ENCODE results near the gene ADCY7. TPM values are rescaled to one million over a fixed set of nuclear protein-coding genes. Genes with fewer than 3 reads are reported as not detected.

The ADCY7 gene
- total and polyA plus RNA-seq, 2 donors (not counting 1 experiment from before 2014, with no cell fraction given): 9.9 to 34.0 TPM

- Histone ChIP-seq H3K79me2 (ENCODE audit: control insufficient read depth, insufficient read depth, low read length) (no peaks in the 10 kb centered on the region), H3K4me1 (ENCODE audit: control insufficient read depth, extremely low read depth, insufficient read depth, low read length) (no peaks in the 10 kb centered on the region), H2AFZ (ENCODE audit: low read length) (no peak overlapping the region), H3K27ac (ENCODE audit: insufficient read depth, low read length) (no peak overlapping the region), H3K9me3 (ENCODE audit: control insufficient read depth, insufficient read depth, low read depth, low read length) (no peaks in the 10 kb centered on the region), H4K20me1 (ENCODE audit: control insufficient read depth, extremely low read depth, insufficient read depth, low read length) (no peaks in the 10 kb centered on the region), H3K4me2 (ENCODE audit: extremely low read depth, insufficient read depth, low read length) (no peak overlapping the region), H3K4me3 (replicated peaks in 1 of 4; ENCODE audit: control extremely low read depth in 1 of 4, insufficient read depth in 1 of 4, low read depth in 3 of 4, low read length in 4 of 4) (no peak overlapping the region), H3K9ac (ENCODE audit: insufficient read depth, low read length) (no peak overlapping the region), H3K36me3 (ENCODE audit: control insufficient read depth, insufficient read depth, low read length) (peaks cover 2% of the 10 kb centered on the region), H3K27me3 (ENCODE audit: control insufficient read depth, insufficient read depth, low read length) (no peaks in the 10 kb centered on the region)
- no peak for TF ChIP-seq CTCF (conservative IDR thresholded peaks at IDR 0.05 in 1 of 2, IDR thresholded peaks at IDR 0.05 in 1 of 2; ENCODE audit: low read depth in 1 of 2, low read length in 2 of 2)
- no peak for TF ChIP-seq EZH2 (IDR thresholded peaks at IDR 0.05; ENCODE audit: low read length, missing control alignments)
- DNase-seq (ENCODE audit: low read depth in 2 of 2): no peak
Measured at GRCh38 chr16:50290856-50291255, 24.5 kb downstream of the ADCY7 start.

- H3K9ac ChIP-seq (ENCODE audit: insufficient read depth, low read length): no peak overlapping the region
- no peaks in the 10 kb centered on the region for H3K27me3 ChIP-seq (ENCODE audit: control insufficient read depth, insufficient read depth, low read length)
- H3K4me3 ChIP-seq (replicated peaks in 1 of 4; ENCODE audit: control extremely low read depth in 1 of 4, insufficient read depth in 1 of 4, low read depth in 3 of 4, low read length in 4 of 4): no peak overlapping the region
- H3K36me3 ChIP-seq (ENCODE audit: control insufficient read depth, insufficient read depth, low read length): peaks cover 2% of the 10 kb centered on the region
- H3K27ac ChIP-seq (ENCODE audit: insufficient read depth, low read length): no peak overlapping the region
- no peak overlapping the region for H3K4me2 ChIP-seq (ENCODE audit: extremely low read depth, insufficient read depth, low read length)
- H3K79me2 ChIP-seq (ENCODE audit: control insufficient read depth, insufficient read depth, low read length): no peaks in the 10 kb centered on the region
- H4K20me1 ChIP-seq (ENCODE audit: control insufficient read depth, extremely low read depth, insufficient read depth, low read length): no peaks in the 10 kb centered on the region
- DNase-seq (ENCODE audit: low read depth in 2 of 2): no peak
- no peak overlapping the region for H2AFZ ChIP-seq (ENCODE audit: low read length)
- H3K9me3 ChIP-seq (ENCODE audit: control insufficient read depth, insufficient read depth, low read depth, low read length): no peaks in the 10 kb centered on the region
- H3K4me1 ChIP-seq (ENCODE audit: control insufficient read depth, extremely low read depth, insufficient read depth, low read length): no peaks in the 10 kb centered on the region
- TF ChIP-seq EZH2 (IDR thresholded peaks at IDR 0.05; ENCODE audit: low read length, missing control alignments) (no peak), CTCF (conservative IDR thresholded peaks at IDR 0.05 in 1 of 2, IDR thresholded peaks at IDR 0.05 in 1 of 2; ENCODE audit: low read depth in 1 of 2, low read length in 2 of 2) (no peak)
Measured at GRCh38 chr16:50291719-50292565, 25.6 kb downstream of the ADCY7 start.

- no peaks in the 10 kb centered on the region for H3K4me1 ChIP-seq (ENCODE audit: control insufficient read depth, extremely low read depth, insufficient read depth, low read length)
- H3K27me3 ChIP-seq (ENCODE audit: control insufficient read depth, insufficient read depth, low read length): no peaks in the 10 kb centered on the region
- TF ChIP-seq EZH2 (IDR thresholded peaks at IDR 0.05; ENCODE audit: low read length, missing control alignments) (no peak), CTCF (conservative IDR thresholded peaks at IDR 0.05 in 1 of 2, IDR thresholded peaks at IDR 0.05 in 1 of 2; ENCODE audit: low read depth in 1 of 2, low read length in 2 of 2) (no peak)
- no peak overlapping the region for H3K4me2 ChIP-seq (ENCODE audit: extremely low read depth, insufficient read depth, low read length)
- no peaks in the 10 kb centered on the region for H4K20me1 ChIP-seq (ENCODE audit: control insufficient read depth, extremely low read depth, insufficient read depth, low read length)
- H3K9me3 ChIP-seq (ENCODE audit: control insufficient read depth, insufficient read depth, low read depth, low read length): no peaks in the 10 kb centered on the region
- no peaks in the 10 kb centered on the region for H3K79me2 ChIP-seq (ENCODE audit: control insufficient read depth, insufficient read depth, low read length)
- H3K4me3 ChIP-seq (replicated peaks in 1 of 4; ENCODE audit: control extremely low read depth in 1 of 4, insufficient read depth in 1 of 4, low read depth in 3 of 4, low read length in 4 of 4): no peak overlapping the region
- peaks cover 2% of the 10 kb centered on the region for H3K36me3 ChIP-seq (ENCODE audit: control insufficient read depth, insufficient read depth, low read length)
- no peak overlapping the region for H3K9ac ChIP-seq (ENCODE audit: insufficient read depth, low read length)
- no peak for DNase-seq (ENCODE audit: low read depth in 2 of 2)
- no peak overlapping the region for H3K27ac ChIP-seq (ENCODE audit: insufficient read depth, low read length)
- H2AFZ ChIP-seq (ENCODE audit: low read length): no peak overlapping the region
Measured at GRCh38 chr16:50292566-50292948, 26.2 kb downstream of the ADCY7 start.
